GM19238 (cell line): Measurements from ENCODE around the gene FAF2.
"Not testable (repeated sequence)": the region's sequence is repeated elsewhere in the genome, so short reads cannot be mapped to it uniquely, and the experiment has no call there.

Source experiments
- DNase-seq: peaks from one replicate; pipeline ENCODE4 v3.0.0; 2011; ENCODE audit warnings: low spot score; ENCODE audit not compliant: insufficient read length

The FAF2 gene, protein sequence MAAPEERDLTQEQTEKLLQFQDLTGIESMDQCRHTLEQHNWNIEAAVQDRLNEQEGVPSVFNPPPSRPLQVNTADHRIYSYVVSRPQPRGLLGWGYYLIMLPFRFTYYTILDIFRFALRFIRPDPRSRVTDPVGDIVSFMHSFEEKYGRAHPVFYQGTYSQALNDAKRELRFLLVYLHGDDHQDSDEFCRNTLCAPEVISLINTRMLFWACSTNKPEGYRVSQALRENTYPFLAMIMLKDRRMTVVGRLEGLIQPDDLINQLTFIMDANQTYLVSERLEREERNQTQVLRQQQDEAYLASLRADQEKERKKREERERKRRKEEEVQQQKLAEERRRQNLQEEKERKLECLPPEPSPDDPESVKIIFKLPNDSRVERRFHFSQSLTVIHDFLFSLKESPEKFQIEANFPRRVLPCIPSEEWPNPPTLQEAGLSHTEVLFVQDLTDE

DNA sequence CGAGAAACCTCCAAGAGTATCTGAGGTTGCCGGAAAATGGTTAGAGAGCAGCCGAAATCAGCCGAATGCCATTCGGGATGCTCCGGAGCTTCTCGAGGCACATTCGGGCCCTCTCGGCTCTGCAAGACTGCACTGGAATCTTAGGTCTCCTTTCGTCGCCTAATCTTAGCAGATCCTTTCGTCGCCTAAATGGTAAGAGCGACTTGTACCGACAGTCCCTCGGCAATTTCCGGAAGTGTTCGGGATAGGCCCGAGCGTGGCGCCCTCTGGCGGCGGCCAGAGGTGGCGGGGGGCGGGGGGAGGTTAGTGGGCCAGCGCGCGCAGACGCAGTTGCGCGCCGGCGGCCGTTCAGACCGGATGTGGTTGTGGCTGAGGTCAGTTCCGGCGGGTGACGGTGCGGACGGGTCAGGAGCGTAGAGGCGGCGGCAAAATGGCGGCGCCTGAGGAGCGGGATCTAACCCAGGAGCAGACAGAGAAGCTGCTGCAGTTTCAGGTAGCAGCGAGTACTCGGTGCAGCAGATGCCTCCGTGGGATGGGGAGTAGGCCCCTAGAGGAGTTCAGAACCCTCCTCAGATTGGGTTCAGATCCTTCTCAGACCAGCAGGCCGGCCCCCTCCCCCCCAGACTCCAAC is at the start of gene FAF2:
FAF2 (plus strand) TSS at position 408 of the 631 bp plus-strand sequence; CDS start at position 431, 23 bp downstream.
- peak; percentile 95 for DNase-seq

DNA sequence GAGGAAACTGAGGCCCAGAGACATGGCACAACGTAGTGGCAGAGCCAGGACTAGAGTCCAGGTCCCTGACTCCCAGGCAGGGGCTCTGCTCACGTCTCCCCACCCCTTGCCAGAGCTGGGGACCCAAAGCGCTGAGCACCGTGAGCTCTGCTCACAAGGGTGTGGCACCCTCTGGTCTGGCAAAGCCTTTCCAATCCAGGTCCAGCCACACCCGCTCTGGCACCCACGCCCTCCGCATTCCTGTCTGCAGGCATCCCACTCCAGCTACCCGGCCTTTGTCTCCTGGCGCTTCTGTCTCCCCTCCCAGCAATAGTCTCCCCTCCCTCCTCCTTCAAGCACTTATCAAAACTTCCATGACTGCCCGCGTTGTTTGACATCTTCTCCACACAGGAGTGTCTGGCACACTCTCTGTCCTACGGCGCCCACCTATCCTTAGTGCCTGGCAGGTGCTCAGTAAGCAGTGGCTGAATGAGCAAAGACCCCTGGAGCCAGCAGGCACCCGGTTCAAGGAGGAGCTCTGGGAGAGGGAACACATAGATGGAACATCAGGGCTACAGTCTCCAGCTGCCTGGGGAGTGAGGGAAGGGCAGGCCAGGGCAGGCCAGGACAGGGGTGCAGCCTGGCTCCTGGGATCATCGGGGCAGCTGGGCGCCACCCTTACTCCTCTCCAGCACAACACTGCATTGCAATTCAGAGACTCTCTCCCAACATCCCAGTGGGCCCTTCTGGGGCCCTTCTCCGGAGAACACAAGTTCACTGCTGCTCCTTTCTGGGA is 47.6 kb upstream of the FAF2 start:
- DNase-seq: no peak

DNA sequence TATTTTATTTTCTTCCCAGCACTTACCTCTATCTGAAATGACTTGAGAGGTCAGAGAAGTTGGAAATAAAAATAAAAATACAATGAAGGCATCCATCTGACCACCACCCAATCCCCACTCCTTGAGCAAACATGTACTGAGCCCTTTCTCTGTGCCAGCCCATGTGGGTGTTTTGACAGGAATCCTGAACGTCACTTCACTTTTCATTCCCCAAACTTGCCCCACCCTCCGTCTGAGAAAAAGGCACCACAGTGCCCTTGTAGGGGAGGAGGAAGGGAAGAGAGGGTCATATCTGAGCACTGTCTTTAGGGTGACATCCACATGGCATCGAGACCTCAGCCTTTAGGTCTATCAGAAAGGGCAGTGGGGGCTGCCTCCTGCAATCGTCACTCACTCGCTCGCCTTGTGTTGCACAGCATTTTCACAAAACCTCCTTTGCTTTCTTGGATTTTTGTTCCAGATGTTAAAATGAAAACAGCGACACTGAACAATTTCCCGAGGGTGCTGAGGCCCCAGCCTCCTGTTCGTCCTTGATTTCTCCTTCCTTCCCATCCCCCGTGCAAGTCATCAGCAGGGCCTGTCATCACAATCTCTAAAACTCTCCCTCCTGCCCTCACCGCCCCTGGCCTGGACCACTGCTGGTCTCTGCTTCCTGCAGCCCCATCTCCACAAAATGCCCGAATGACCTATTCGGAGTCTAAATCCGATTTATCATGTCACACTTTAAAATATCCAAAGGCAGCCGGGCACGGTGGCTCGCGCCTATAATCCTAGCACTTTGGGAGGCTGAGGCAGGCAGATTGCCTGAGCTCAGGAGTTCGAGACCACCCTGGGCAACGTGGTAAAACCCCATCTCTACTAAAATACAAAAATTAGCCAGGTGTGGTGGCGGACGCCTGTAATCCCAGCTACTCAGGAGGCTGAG is 46.6 kb upstream of the FAF2 start:
- DNase-seq: no peak

DNA sequence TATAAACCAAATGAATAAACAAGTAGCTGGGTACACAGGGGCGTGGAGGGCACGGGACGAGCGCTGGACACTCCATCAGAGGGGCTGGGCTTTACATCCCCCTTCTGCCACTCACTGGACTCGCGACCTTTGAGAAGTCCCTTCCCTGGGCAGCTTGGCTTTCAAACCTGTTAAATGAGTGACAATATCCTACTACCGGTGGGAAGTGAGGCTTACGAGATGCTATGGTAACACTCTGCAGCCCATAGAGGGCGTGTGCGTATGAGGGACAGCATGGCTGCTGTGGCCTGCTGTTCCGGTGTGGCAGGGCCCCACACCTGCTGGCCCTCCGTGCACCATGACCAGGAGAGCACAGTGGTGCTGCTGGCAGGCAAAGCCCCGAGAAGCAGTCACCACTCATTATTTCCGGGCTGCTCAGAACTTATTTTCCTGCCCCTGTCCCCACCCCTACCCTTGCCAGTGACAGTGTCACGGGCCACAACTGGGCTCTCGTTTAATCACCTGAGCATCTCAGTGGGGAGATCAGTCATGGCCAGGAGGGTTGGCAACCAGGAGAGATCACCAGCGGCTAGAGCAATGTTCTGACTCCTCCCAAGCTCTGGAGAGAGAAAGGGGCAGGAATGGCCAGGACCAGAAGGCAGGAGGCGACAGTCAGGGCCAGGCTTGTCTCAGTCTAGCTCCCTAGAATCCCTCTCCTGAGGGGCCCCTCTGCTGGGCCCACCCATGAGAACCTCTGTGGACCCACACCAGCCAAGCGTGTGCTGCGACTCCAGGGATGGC is 42.3 kb upstream of the FAF2 start:
- DNase-seq: no peak

DNA sequence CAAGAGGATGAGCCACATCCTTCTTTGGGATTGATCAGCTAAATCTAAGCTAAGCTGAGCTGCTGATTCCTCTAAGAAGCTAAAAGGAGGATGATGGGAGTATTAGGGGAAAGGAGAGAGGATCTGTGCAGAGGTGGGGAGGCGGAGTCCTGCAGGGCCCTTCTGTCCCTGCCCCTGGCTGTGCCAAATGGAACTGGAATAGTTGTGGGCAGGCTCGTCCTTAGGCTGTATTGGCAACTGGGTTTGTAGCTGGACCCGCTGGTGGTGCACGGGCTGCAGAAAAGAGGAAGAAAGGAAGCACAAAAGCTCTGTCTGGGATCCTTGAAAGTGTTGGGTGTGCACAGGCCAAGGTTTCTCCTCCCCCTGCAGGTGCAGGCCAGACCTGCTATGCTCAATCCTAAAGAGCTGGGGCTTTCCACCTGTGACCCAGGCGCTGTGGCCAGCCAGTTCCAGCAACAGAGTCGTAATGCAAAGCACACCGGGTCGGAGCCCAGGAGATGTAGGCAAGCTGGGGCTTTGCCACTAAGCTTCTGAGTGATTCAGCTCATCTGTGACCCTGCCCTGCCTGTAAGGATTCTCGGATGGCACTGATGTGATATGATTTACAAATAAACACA is 41.6 kb upstream of the FAF2 start:
- no peak for DNase-seq

DNA sequence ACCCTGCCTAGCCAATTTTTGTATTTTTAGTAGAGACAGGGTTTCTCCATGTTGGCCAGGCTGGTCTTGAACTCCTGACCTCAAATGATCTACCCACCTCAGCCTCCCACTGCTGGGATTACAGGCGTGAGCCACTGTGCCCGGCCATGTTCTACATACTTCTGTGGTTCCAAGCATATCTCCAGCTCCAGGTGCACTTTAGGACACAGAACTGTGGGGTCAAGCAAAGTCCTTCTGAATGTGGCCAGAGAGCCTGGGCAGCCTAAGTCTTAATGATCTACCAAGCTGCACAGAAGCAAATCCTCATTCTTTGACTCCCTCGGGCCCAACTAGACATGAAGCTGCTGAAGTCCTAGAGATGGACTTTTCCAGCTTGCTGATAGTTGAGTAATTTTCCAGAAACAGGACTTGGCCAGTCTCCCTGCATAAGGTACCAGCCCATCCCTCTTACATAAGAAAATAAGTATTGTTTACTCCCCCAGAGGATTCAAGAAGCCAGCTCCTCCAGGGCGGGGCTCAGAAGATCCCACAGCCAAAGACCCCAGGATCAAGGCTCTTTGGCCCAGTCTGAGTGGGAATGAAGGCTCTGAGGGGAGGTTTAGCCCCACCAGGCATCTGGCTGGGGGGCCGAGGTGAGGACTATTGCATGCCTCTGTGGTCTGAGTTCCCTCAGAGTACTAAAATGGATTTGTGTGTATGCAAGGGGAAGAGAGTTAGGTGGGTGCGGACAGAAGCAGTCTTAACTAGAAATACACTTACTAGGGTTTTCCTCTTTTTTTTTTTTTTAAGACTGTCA is 40.5 kb upstream of the FAF2 start:
- DNase-seq: no peak

DNA sequence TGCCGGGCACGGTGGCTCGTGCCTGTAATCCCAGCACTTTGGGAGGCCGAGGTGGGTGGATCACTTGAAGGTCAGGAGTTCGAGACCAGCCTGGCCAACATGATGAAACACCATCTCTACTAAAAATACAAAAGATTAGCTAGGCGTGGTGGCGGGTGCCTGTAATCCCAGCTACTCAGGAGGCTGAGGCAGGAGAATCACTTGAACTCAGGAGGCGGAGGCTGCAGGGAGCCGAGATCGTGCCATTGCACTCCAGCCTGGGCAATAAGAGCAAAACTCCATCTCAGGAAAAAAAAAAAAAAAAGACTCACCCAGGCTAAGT is 40.0 kb upstream of the FAF2 start:
- DNase-seq: not testable (repeated sequence)

DNA sequence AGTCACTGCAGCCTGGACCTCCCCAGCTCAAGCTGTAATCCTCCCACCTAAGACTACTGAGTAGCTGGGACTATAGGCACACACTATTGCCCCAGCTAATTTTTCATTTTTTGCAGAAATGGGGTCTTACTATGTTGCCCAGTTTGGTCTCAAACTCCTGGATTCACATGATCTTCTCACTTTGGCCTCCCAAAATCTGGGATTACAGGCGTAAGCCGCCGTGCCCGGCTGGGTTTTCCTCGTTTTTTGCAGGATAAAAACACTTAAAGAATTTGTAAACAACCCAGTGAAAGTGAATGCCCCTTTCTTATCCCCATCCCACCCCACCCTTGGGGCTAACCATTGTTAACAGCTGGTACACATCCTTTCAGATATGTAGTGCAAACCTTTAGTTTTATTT is 39.6 kb upstream of the FAF2 start:
- DNase-seq: no peak

DNA sequence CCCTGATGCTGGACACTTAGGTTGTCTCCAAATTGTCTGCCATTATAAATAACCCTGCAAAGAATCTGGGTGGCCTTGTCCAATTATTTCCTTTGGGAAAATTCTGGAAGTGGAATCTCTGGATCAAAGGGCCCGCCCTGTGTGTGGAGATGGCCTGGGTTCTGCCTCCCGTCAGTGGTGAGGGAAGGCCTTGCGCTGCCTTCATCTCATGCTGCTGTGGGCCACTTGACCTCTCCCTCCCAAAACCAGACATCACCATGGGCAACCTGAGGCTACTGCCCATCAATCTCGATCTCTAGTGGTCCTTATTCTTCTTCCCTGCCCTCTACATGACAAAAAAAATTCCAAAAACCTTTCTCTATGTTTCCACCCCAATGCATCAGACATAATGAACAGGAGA is 38.4 kb upstream of the FAF2 start:
- no peak for DNase-seq

DNA sequence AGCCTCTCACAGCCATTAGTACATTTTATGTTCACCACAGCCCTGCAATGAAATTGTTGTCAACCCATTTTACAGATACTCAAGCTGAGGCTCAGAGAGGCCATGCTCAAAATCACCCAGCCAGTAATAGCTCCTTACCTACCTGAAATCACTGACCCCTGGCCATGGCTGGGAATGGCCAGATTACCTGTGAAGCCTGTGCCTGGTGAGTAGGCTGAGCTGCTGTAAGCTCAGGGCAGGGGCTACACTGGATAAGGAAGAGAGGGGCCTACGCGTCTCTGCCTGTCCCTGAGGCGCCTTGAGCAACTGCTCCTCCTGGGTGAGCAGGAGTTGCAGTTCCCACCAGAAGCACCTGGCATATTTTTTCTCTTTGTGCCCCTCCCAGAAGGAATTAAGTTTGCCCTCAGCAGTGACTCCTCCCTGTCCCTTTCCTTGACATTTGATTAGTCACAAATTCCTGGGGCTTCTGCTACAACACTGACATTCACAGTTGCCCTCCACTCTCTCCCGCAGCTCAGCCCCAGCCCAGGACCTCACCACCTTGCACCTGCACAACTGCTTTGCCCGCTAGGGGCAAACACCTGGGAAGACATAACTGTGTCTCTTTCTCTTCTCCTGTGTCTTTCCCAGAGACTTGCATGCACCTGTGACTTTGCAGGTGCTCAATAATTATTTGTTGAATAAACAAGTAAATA is 37.6 kb upstream of the FAF2 start:
- no peak for DNase-seq

DNA sequence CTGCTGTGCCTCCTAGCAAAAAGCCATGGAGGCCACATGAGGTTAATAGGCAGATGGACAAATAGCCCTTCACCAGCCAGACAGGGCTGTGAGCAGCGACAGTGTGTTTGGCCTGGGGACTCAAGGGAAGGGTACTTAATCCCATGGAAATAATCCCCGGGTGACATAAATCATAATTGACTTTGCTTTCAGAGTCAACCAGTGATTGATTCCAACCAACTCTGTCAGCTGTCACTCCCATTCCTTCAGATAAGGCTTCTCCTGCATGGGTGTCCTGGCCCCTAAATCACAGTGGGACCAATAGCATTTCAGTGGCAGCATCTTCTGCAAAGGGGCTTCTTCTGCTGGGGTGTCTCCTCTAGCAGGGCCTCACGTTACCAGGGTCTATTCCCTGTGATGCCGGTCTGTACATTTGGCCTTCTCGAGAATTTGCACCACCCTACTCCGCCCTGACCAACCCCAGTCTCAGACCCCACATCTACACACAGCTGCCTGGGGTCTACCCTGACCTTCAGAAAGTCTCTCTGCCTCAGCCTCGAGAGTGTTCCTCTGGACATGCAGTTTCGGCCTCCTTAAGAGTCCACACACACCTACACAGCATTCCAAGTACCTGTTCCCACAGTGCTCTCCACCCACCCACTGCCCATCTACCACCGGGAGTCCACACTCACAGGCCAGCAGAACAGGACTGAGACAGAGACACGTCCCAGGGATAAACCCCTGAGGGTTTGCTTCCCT is 35.5 kb upstream of the FAF2 start:
- DNase-seq: no peak

DNA sequence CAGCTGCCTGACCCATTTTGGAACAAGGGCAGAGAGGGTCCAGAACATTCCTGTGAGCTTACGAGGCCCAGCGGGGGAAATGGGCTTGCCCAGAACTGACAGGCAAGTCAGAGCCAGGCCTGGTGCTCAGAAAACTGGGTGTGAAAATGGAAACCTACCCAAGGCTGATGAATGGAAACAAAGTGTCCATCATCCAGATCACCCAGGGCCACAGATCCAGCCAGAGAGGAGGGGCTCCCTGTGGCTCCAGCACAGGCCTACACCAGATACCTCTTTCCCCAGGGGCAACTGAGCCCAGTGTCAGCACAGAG is 35.0 kb upstream of the FAF2 start:
- no peak for DNase-seq

DNA sequence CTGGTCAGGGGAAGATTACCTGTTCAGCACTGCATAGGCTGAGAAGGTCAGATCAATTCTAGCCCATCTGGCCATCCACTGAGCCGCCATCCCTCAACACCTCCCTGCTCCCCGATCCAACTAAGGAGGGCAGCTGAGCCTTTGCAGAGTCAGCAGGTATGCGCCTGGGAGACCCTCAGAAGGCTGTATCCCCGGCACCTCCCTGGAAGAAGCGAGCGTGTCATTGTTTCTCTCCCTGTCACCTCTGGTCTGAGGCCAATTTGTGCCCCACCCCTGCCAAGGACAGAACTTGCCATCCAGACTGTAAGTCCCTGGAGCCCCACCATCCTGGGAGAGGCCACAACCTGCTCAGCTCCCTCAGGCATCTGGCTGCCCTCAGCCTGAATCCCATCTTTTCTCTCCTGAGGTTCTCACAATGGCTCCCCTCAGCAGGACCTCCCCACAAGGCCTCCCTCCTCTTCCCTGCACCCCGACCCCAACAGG is 34.4 kb upstream of the FAF2 start:
- DNase-seq: no peak

DNA sequence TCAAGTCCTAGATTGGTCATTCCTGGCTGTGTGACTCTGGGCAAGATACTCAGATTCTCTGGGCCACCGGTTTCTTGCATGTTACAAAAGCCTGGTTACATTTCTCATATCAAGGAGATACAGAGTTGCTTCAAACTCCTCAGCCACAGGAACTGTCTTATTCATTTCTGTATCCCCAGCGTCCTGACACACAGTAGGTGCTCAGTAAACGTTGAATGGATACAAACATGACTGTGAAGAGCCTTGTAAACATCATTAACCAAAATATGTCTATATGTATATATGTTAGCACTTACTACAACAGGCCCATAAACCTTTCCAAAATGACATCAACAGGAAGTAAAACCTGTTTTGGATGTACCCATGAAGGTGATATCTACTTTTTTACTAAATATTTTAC is 33.5 kb upstream of the FAF2 start:
- no peak for DNase-seq

DNA sequence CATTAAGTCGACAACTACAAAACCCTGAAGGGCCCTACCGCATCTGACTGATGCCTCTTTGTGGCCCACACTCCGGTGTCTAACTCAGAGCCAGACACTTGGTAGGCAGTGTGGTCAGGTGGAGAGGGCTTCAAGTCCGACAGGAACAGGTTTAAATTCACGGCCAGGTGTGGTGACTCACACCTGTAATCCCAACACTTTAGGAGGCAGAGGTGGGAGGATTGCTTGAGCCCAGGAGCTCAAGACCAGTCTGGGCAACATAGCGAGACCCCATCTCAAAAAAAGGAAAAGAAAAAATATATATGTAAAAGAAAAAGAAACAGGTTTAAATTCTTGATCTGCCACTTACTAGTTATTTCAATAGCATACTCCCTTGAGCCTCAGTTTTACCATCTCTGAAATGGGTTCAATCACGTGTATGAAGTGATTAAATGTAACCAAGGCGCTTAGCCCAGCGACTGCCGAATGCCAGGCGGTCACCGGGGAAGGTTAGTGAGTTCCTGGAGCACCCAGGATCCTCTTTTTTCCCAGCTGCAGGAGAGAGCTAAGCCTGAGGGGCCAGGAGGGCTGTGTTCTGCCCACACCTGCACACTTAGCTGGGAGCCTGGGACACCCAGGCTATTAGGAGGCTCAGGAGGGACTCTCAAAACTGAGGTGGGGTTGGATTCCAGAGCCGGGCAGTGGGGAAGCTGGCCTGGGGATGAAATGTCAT is 32.8 kb upstream of the FAF2 start:
- DNase-seq: peak; percentile 15

DNA sequence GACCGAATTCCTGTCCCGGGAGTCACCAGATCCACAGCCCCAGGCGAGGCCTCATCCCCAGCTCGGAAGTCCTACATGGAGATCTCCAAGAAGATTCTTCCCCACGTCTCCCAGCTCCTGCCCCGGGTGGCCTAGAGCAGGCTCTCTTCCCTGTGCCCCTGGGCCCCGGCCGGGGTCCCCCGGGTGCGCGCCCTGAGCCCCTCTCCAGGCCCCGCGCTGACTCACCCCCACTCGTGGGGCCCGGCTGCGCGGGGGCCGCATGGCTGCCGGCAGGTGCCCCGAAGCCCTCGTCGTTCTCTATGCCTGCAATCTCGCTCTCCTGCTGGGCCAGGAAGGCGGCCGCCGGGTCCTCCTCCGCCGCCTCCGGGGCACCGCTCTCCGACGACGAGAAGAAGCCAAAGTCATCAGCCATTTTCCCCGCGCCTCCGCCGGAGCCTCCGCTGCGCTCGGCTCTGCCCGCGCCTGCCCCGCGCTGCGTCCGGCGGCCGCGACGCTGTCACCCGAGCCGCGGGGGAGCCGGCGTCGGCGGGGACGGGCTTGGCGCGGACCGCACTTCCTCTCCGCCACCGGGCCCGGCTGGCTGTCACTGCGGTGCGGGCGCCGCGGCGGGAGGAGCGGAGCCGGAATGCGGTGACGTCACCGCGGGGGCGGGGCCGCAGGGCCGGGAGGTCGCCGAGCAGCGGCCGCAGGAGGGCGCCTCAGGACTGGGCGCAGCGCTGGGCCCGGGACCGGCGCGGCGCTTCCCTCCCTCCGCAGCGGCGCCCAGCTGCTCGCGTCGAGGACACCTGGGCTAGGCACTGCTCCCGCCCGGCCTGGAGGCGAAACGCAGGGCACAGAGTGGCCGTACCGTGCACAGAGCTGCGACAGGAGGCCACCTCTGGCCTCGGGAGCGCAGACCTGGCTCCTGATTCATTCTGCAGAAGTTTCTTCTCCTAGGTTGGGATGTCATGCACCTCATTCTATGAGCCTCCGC is 31.9 kb upstream of the FAF2 start, which contains the start of gene CLTB:
CLTB (minus strand) TSS at position 588 of the 973 bp plus-strand sequence; CDS start at position 412, 176 bp downstream.
- DNase-seq: peak; percentile 95
